ENCODE data around the gene RNF38. TPM values are rescaled to one million over a fixed set of nuclear protein-coding genes. Genes with fewer than 3 reads are reported as not detected.
"Not testable (repeated sequence)": the region's sequence is repeated elsewhere in the genome, so short reads cannot be mapped to it uniquely, and the experiment has no call there.

The RNF38 gene
- total RNA-seq, 2 experiments from 2014 or later = 9.0 to 25.5 TPM

GRCh38 chr9:36423206-36423605 lies 23.1 kb upstream of the RNF38 start:
- H3K27ac ChIP-seq (ENCODE audit: low read depth, low read length, poor library complexity, severe bottlenecking) = no peak overlapping the region
- no peaks in the 10 kb centered on the region for H3K4me1 ChIP-seq (ENCODE audit: insufficient read depth, low read length, poor library complexity, severe bottlenecking)
- H3K9me3 ChIP-seq (ENCODE audit: low read length) = no peaks in the 10 kb centered on the region
- peaks cover 4% of the 10 kb centered on the region; the same call in 1 of the 2 replicates for H4K20me1 ChIP-seq (ENCODE audit: insufficient read depth, low read length)
- no peaks in the 10 kb centered on the region for H3K36me3 ChIP-seq (ENCODE audit: insufficient read depth, low read length)
- no peak for DNase-seq (ENCODE audit: low spot score)
- no peak overlapping the region for H2AFZ ChIP-seq (ENCODE audit: low read length)
- CTCF ChIA-PET (ENCODE audit: unreplicated experiment) = interaction anchor here (1.6 kb wide), 1 partner anchor 13 kb away, joined by 3 read pairs; no protein-coding TSS in a partner anchor
- no peaks in the 10 kb centered on the region for H3K9me2 ChIP-seq (ENCODE audit: insufficient read depth, low read length)
- no TSS peak for BruUV-seq (replicated peaks)
- no peak overlapping the region for H3K4me3 ChIP-seq (ENCODE audit: low read depth, low read length, poor library complexity, severe bottlenecking)
- POLR2A ChIA-PET = interaction anchor here (0.7 kb wide), 1 partner anchor 1134 kb away, joined by 3 read pairs; no protein-coding TSS in a partner anchor
- no peak for TF ChIP-seq EZH2phosphoT487 (IDR thresholded peaks at IDR 0.05; ENCODE audit: borderline replicate concordance, low read depth, low read length)
- TF ChIP-seq, protein P1, sequence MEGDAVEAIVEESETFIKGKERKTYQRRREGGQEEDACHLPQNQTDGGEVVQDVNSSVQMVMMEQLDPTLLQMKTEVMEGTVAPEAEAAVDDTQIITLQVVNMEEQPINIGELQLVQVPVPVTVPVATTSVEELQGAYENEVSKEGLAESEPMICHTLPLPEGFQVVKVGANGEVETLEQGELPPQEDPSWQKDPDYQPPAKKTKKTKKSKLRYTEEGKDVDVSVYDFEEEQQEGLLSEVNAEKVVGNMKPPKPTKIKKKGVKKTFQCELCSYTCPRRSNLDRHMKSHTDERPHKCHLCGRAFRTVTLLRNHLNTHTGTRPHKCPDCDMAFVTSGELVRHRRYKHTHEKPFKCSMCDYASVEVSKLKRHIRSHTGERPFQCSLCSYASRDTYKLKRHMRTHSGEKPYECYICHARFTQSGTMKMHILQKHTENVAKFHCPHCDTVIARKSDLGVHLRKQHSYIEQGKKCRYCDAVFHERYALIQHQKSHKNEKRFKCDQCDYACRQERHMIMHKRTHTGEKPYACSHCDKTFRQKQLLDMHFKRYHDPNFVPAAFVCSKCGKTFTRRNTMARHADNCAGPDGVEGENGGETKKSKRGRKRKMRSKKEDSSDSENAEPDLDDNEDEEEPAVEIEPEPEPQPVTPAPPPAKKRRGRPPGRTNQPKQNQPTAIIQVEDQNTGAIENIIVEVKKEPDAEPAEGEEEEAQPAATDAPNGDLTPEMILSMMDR (conservative IDR thresholded peaks at IDR 0.05; ENCODE audit: low read length) = no peak
- intact Hi-C loops (cut with micrococcal nuclease; ENCODE audit: unreplicated experiment) = no loop called here
- H3K4me2 ChIP-seq (ENCODE audit: low read length) = no peak overlapping the region
- H3K79me2 ChIP-seq (ENCODE audit: insufficient read depth, low read depth, low read length) = no peaks in the 10 kb centered on the region

DNA sequence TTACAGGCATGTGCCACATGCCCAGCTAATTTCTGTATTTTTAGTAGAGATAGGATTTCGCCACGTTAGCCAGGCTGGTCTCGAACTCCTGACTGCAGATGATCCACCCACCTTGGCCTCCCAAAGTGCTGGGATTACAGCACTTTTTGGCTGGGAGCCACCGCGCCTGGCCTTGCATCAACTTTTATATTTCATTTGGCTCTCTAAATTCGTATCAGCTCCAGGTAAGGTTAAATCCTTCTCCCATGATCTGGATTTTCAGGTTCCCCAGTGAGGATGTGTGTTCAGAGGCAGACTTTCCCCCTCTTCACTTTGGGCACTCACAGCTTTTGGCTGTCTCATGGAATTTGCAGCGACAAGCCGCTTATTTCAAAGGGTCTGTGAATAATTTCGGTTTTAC lies 16.8 kb upstream of the RNF38 start:
- Histone ChIP-seq H3K4me1 (ENCODE audit: insufficient read depth, low read length, poor library complexity, severe bottlenecking) (no peaks in the 10 kb centered on the region), H3K79me2 (ENCODE audit: insufficient read depth, low read depth, low read length) (no peaks in the 10 kb centered on the region), H3K4me2 (ENCODE audit: low read length) (no peak overlapping the region), H3K9me3 (ENCODE audit: low read length) (no peaks in the 10 kb centered on the region), H2AFZ (ENCODE audit: low read length) (no peak overlapping the region), H3K4me3 (ENCODE audit: low read depth, low read length, poor library complexity, severe bottlenecking) (no peak overlapping the region), H3K9me2 (ENCODE audit: insufficient read depth, low read length) (no peaks in the 10 kb centered on the region), H3K36me3 (ENCODE audit: insufficient read depth, low read length) (peaks cover 12% of the 10 kb centered on the region; the same call in 1 of the 2 replicates), H3K27ac (ENCODE audit: low read depth, low read length, poor library complexity, severe bottlenecking) (no peak overlapping the region), H4K20me1 (ENCODE audit: insufficient read depth, low read length) (no peaks in the 10 kb centered on the region)
- no TSS peak for BruUV-seq (replicated peaks)
- TF ChIP-seq EZH2phosphoT487 (IDR thresholded peaks at IDR 0.05; ENCODE audit: borderline replicate concordance, low read depth, low read length) = no peak
- TF ChIP-seq, protein P1 (conservative IDR thresholded peaks at IDR 0.05; ENCODE audit: low read length) = no peak
- ChIA-PET POLR2A (interaction anchor here (1.8 kb wide), 1 partner anchor 9 kb away, joined by 6 read pairs; no protein-coding TSS in a partner anchor), CTCF (ENCODE audit: unreplicated experiment) (no interaction called here)
- intact Hi-C loops (cut with micrococcal nuclease; ENCODE audit: unreplicated experiment) = no loop called here
- DNase-seq (ENCODE audit: low spot score) = no peak

DNA sequence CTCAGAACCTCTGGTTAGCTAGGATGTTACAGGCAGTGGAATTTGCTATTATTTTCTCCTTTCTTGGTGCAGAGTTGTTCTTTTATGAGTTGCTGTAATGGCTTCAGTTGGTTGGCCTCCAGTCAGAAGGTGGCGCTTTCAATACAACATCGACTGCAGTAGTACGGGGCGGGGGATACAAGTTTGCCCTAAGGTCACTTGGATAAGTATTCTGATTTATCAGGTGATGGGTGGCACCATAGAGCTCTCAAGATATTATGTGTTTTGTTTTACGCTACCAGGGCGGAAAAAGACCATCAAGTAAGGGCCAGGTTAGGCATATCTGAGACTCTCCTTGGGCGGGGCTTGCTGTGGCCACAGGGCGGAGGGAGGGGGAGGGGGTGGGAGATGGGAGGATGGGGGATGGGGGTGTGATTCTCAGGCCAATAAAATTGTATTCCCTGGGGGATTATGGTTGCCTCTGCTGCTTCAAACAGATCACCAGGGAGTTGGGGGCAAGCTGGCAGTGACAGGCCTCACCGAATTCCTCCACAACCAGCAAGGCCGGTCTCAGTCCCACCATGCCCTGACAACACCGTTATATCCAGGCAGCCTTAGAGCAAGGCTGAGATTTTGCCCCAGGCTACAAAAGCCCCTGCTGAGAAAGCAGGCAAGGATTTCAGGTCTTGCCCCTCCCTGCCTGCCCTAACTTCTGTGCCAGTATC lies 15.9 kb upstream of the RNF38 start:
- TF ChIP-seq, protein P1 (conservative IDR thresholded peaks at IDR 0.05; ENCODE audit: low read length) = peak; percentile 52
- TF ChIP-seq EZH2phosphoT487 (IDR thresholded peaks at IDR 0.05; ENCODE audit: borderline replicate concordance, low read depth, low read length) = no peak
- Histone ChIP-seq H4K20me1 (ENCODE audit: insufficient read depth, low read length) (no peaks in the 10 kb centered on the region), H3K9me3 (ENCODE audit: low read length) (no peaks in the 10 kb centered on the region), H3K4me2 (ENCODE audit: low read length) (no peak overlapping the region), H2AFZ (ENCODE audit: low read length) (no peak overlapping the region), H3K36me3 (ENCODE audit: insufficient read depth, low read length) (peaks cover 12% of the 10 kb centered on the region; the same call in 1 of the 2 replicates), H3K4me3 (ENCODE audit: low read depth, low read length, poor library complexity, severe bottlenecking) (no peak overlapping the region), H3K4me1 (ENCODE audit: insufficient read depth, low read length, poor library complexity, severe bottlenecking) (no peaks in the 10 kb centered on the region), H3K79me2 (ENCODE audit: insufficient read depth, low read depth, low read length) (no peaks in the 10 kb centered on the region), H3K27ac (ENCODE audit: low read depth, low read length, poor library complexity, severe bottlenecking) (no peak overlapping the region), H3K9me2 (ENCODE audit: insufficient read depth, low read length) (no peaks in the 10 kb centered on the region)
- ChIA-PET CTCF (ENCODE audit: unreplicated experiment) (no interaction called here), POLR2A (interaction anchor here (0.6 to 1.8 kb wide), 2 partner anchors 8 to 1394 kb away, joined by 3 to 6 read pairs; no protein-coding TSS in a partner anchor)
- peak; percentile 8 for DNase-seq (ENCODE audit: low spot score)
- BruUV-seq (replicated peaks) = no TSS peak
- intact Hi-C loops (cut with micrococcal nuclease; ENCODE audit: unreplicated experiment) = no loop called here

GRCh38 chr9:36411410-36411809 lies 11.3 kb upstream of the RNF38 start:
- H3K36me3 ChIP-seq (ENCODE audit: insufficient read depth, low read length); H3K4me3 ChIP-seq (ENCODE audit: low read depth, low read length, poor library complexity, severe bottlenecking); H4K20me1 ChIP-seq (ENCODE audit: insufficient read depth, low read length); H3K4me1 ChIP-seq (ENCODE audit: insufficient read depth, low read length, poor library complexity, severe bottlenecking); DNase-seq (ENCODE audit: low spot score); H3K27ac ChIP-seq (ENCODE audit: low read depth, low read length, poor library complexity, severe bottlenecking); H2AFZ ChIP-seq (ENCODE audit: low read length); H3K9me3 ChIP-seq (ENCODE audit: low read length); CTCF ChIA-PET (ENCODE audit: unreplicated experiment); H3K79me2 ChIP-seq (ENCODE audit: insufficient read depth, low read depth, low read length); H3K9me2 ChIP-seq (ENCODE audit: insufficient read depth, low read length); H3K4me2 ChIP-seq (ENCODE audit: low read length); BruUV-seq (replicated peaks); intact Hi-C loops (cut with micrococcal nuclease; ENCODE audit: unreplicated experiment): not testable (repeated sequence)
- POLR2A ChIA-PET = interaction anchor here (0.6 kb wide), 1 partner anchor 130 kb away, joined by 3 read pairs; no protein-coding TSS in a partner anchor
